ENCODE data around the gene SLITRK1.

Gene SLITRK1

GRCh38 chr13:83865161-83866137 is 16.8 kb downstream of the SLITRK1 start:
- DNase-seq (ENCODE audit: low read depth) = no peak

DNA sequence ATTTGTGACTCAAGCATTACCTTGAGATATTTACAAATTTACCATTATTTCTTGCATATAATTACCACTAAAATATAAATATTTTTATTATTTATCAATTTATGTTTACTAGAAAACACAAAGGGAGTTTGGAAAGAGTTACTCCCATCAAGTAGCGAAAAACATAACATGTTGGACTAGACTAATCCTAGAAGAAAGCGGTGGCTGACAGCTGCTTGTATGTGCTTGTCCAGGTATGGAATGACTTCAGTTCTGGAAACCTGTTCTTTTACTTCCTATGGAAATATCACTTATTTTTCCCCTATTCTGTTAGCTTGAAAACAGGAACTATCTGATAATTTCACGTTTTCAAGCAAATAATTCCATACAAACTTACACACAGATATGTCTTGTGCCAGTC is 28.5 kb downstream of the SLITRK1 start:
- DNase-seq (ENCODE audit: low read depth) = no peak

DNA sequence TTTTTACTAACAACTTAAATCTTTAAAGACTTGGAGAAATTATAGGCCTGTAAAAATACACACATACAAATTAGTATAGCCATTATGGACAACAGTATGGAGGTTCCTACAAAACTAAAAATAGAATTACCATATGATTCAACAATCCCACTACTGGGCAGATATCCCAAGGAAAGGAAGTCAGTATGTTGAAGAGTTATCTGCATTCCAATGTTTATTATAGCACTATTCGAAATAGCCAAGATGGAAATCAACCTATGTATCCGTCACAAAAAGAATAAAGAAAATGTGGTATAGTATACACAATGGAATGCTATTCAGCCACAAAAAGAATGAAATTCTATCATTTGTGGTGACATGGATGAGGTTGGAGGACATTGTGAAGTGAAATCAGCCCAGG is 37.2 kb downstream of the SLITRK1 start:
- no peak for DNase-seq (ENCODE audit: low read depth)

- DNase-seq (ENCODE audit: low read depth) = no peak
Measured at GRCh38 chr13:83839146-83839545, 43.1 kb downstream of the SLITRK1 start.

DNA sequence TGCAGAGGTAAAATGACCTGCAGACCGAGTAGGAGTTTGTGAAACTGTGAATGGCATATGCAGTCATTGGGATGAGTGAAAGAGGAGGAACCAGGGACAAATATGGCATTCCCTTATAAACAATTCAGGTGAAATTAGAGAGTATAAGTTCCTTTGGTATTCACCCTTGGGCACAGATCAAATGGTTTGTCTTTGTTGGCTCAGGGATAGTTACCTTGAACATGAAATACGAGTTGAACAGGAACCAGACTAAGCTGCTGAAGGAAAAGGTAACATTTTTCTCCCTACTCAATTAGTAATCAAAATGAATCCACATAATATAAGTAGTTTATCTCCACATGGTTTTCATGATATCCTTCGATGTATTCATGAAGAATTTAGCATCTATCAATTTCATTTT is 50.5 kb downstream of the SLITRK1 start:
- DNase-seq (ENCODE audit: low read depth) = no peak

- no peak for DNase-seq (ENCODE audit: low read depth)
Measured at GRCh38 chr13:83829810-83830209, 52.5 kb downstream of the SLITRK1 start.

GRCh38 chr13:83827338-83827737 is 54.9 kb downstream of the SLITRK1 start:
- no peak for DNase-seq (ENCODE audit: low read depth)
